ENCODE results near the gene FAM3D. TPM values are rescaled to one million over a fixed set of nuclear protein-coding genes. Genes with fewer than 3 reads are reported as not detected.

The FAM3D gene
- polyA plus RNA-seq, 1 donor (not counting 4 experiments of a cell fraction or from before 2014, with no cell fraction given), result not detected

- H3K9ac ChIP-seq (ENCODE audit: control insufficient read depth, extremely low read depth, insufficient read depth, low read length), result no peak overlapping the region
- no peaks in the 10 kb centered on the region for H3K36me3 ChIP-seq (ENCODE audit: control insufficient read depth in 2 of 2, extremely low read depth in 1 of 2, insufficient read depth in 2 of 2, low read length in 2 of 2)
- no peaks in the 10 kb centered on the region for H3K9me1 ChIP-seq (ENCODE audit: control insufficient read depth, extremely low read depth, insufficient read depth, low read length)
- H3K4me2 ChIP-seq (ENCODE audit: control insufficient read depth, extremely low read depth, insufficient read depth, low read depth, low read length), result no peak overlapping the region
- no peaks in the 10 kb centered on the region for H3K27me3 ChIP-seq (ENCODE audit: control insufficient read depth, extremely low read depth, insufficient read depth, low read length)
- no peaks in the 10 kb centered on the region for H3K4me1 ChIP-seq (ENCODE audit: control insufficient read depth, extremely low read depth, insufficient read depth, low read length)
- H2AFZ ChIP-seq (ENCODE audit: control insufficient read depth, low read length), result no peak overlapping the region
- TF ChIP-seq EZH2 (IDR thresholded peaks at IDR 0.05; ENCODE audit: low read length) (no peak), CTCF (optimal IDR thresholded peaks at IDR 0.05 in 1 of 3, IDR thresholded peaks at IDR 0.05 in 1 of 3, conservative IDR thresholded peaks at IDR 0.05 in 1 of 3; ENCODE audit: extremely low read depth in 1 of 3, insufficient read depth in 2 of 3, low read length in 3 of 3) (no peak)
- no peaks in the 10 kb centered on the region for H3K9me3 ChIP-seq (ENCODE audit: control insufficient read depth, low read depth, low read length)
- FAIRE-seq, result no peak
- DNase-seq (ENCODE audit: low read depth, low spot score), result no peak
- H3K27ac ChIP-seq (ENCODE audit: control insufficient read depth, insufficient read depth, low read length), result no peak overlapping the region
- H3K79me2 ChIP-seq (ENCODE audit: control insufficient read depth, insufficient read depth, low read length), result no peaks in the 10 kb centered on the region
- dilution Hi-C loops (cut with MboI; ENCODE audit: extremely low pct_ligation_motif_present, low sequenced_read_pairs), result no loop called here
- H4K20me1 ChIP-seq (ENCODE audit: control insufficient read depth, extremely low read depth, insufficient read depth, low read length), result no peaks in the 10 kb centered on the region
- no peak overlapping the region for H3K4me3 ChIP-seq (ENCODE audit: control insufficient read depth in 2 of 3, extremely low read depth in 1 of 3, insufficient read depth in 2 of 3, low read depth in 1 of 3, low read length in 3 of 3)
These were observed 53.7 kb downstream of the FAM3D start for GRCh38 chr3:58612830-58613229.

GRCh38 chr3:58609990-58610389 is 56.6 kb downstream of the FAM3D start:
- Histone ChIP-seq H3K36me3 (ENCODE audit: control insufficient read depth in 2 of 2, extremely low read depth in 1 of 2, insufficient read depth in 2 of 2, low read length in 2 of 2) (no peaks in the 10 kb centered on the region), H4K20me1 (ENCODE audit: control insufficient read depth, extremely low read depth, insufficient read depth, low read length) (no peaks in the 10 kb centered on the region), H3K4me1 (ENCODE audit: control insufficient read depth, extremely low read depth, insufficient read depth, low read length) (no peaks in the 10 kb centered on the region), H3K27me3 (ENCODE audit: control insufficient read depth, extremely low read depth, insufficient read depth, low read length) (peaks cover 13% of the 10 kb centered on the region), H3K9me3 (ENCODE audit: control insufficient read depth, low read depth, low read length) (no peaks in the 10 kb centered on the region), H3K9me1 (ENCODE audit: control insufficient read depth, extremely low read depth, insufficient read depth, low read length) (no peaks in the 10 kb centered on the region), H3K9ac (ENCODE audit: control insufficient read depth, extremely low read depth, insufficient read depth, low read length) (no peak overlapping the region), H3K4me2 (ENCODE audit: control insufficient read depth, extremely low read depth, insufficient read depth, low read depth, low read length) (no peak overlapping the region), H3K27ac (ENCODE audit: control insufficient read depth, insufficient read depth, low read length) (no peak overlapping the region), H3K79me2 (ENCODE audit: control insufficient read depth, insufficient read depth, low read length) (no peaks in the 10 kb centered on the region), H2AFZ (ENCODE audit: control insufficient read depth, low read length) (no peak overlapping the region), H3K4me3 (ENCODE audit: control insufficient read depth in 2 of 3, extremely low read depth in 1 of 3, insufficient read depth in 2 of 3, low read depth in 1 of 3, low read length in 3 of 3) (no peak overlapping the region)
- dilution Hi-C loops (cut with MboI; ENCODE audit: extremely low pct_ligation_motif_present, low sequenced_read_pairs), result no loop called here
- DNase-seq (ENCODE audit: low read depth, low spot score) (no peak), FAIRE-seq (no peak)
- TF ChIP-seq EZH2 (IDR thresholded peaks at IDR 0.05; ENCODE audit: low read length), result no peak
- no peak for TF ChIP-seq CTCF (optimal IDR thresholded peaks at IDR 0.05 in 1 of 3, IDR thresholded peaks at IDR 0.05 in 1 of 3, conservative IDR thresholded peaks at IDR 0.05 in 1 of 3; ENCODE audit: extremely low read depth in 1 of 3, insufficient read depth in 2 of 3, low read length in 3 of 3)

All from keratinocyte (primary cell).